Measurements from ENCODE around the gene STAT5A.

STAT5A gene

DNA sequence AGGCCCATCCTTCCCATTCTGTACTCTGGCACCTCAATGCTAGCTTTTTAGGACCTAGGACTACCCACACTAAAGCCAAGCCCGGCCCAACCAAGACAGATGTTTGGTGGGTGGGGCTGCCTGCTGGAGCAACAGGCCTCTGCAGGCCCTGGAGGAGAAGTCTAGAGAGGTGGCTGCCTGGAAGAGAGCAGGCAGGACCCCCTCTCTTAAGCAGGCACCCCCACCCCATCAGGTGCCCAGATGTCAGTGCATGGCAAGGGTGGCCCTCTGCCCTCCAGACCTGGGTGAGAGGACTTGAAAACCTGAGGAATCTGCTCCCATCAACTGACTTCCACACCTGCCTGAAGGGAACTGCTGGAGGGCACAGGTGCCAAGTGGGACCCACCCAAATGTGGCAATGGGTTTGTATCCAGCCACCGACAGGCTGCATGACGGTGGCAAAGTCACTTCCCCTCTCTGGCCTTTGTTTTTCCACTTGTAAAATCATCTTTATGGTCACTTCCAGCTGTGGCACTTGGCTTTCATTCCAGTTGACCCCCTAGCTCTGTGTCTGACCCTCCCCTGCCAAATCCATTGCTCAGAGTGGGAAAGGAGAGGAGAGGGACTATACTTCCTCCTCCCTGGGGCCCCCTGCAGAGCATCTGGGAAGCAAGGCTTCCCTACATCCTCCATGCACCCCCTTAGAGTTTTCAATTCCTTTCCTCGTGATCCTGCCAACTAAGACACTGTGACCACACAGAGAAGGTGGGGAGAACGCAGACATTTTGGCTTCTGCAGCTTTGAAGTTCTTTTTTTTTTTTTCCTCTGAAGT lies 1.7 kb upstream of the STAT5A start:
- peak overlapping the region; percentile 63 for H3K4me3 ChIP-seq (ENCODE audit: low read depth, low read length)
- DNase-seq (ENCODE audit: low read depth): no peak
- TF ChIP-seq CTCF (IDR thresholded peaks at IDR 0.05; ENCODE audit: low read depth, low read length, missing control alignments): no peak

GRCh38 chr17:42287305-42287976 lies 857 bp upstream of the STAT5A start:
- peak overlapping the region; percentile 63 for H3K4me3 ChIP-seq (ENCODE audit: low read depth, low read length)
- TF ChIP-seq CTCF (IDR thresholded peaks at IDR 0.05; ENCODE audit: low read depth, low read length, missing control alignments): no peak
- no peak for DNase-seq (ENCODE audit: low read depth)

DNA sequence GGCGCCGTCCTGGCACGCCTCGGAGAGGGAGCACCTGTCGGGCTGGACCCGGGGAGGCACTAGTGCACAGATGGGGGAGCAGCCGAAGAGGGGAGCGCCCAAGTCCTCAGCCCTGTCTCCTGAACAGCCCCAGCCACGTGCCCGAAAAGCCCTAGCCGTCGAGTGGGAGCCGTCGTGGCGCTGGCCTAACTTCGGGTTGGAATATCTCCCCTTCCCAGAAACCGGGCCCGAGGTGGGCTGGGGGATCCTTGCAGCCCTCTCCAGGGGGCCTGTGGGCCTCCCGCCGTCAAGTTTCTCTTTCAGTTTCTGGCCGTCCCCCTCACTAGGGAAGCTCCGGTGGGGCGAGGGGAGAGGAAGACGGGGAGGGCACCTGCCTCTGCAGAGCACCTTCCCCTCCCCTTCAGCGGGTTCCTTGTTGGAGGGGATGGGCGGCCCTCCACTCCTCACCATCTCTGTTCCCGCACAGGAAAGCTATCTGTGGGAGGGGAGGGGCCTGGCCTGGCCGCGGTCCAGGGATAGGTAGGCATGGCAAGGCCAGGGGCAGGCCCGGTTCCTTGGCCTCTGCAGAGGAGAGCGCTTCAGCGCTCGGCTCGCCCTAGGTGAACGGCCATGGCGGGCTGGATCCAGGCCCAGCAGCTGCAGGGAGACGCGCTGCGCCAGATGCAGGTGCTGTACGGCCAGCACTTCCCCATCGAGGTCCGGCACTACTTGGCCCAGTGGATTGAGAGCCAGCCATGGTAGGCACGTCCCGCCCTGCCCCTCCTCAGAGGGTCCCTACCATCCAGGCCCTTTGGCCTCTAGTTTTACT lies 709 bp downstream of the STAT5A start:
- no peak for DNase-seq (ENCODE audit: low read depth)
- no peak for TF ChIP-seq CTCF (IDR thresholded peaks at IDR 0.05; ENCODE audit: low read depth, low read length, missing control alignments)
- H3K4me3 ChIP-seq (ENCODE audit: low read depth, low read length): peak overlapping the region; percentile 63

DNA sequence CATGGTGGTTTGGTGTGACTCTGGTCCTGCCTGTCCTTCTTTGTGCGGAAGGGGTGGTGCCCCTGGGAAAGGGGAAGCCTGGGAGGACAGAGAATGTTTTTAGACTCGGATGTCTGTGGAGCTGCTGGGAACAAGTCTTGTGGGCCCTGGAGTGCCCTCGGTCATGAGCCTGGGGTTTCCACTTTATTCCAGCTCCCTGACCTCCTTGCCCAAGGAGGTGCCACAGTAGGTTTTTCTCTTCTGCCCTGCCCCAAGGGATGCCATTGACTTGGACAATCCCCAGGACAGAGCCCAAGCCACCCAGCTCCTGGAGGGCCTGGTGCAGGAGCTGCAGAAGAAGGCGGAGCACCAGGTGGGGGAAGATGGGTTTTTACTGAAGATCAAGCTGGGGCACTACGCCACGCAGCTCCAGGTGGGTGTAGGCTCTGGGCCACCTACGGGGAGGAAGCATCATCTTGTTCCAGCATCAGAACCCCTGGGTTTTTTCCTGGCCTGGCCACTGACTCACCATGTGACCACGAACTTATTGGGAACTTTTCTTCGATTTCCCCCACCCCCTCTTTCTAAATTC lies 1.4 kb downstream of the STAT5A start:
- DNase-seq (ENCODE audit: low read depth): no peak
- peak overlapping the region; percentile 63 for H3K4me3 ChIP-seq (ENCODE audit: low read depth, low read length)
- TF ChIP-seq CTCF (IDR thresholded peaks at IDR 0.05; ENCODE audit: low read depth, low read length, missing control alignments): no peak

DNA sequence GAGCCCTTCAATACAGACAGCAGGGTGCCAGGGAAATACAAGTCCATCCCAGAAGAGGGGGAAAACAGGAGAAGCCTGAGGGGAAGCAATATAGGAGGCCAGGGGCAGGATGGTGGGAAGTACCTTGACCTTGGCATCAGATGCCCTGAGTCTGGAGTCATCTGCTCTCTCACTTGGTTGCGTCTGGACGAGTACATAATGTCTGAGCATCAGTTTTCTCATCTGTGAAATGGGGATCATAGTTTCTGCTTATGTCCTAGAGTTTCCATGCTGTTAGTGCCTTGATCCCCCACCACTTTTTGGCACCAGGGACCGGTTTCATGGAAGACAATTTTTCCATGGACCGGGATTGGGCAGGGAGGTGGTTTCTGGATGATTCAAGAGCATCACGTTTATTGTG lies 2.3 kb downstream of the STAT5A start:
- no peak for TF ChIP-seq CTCF (IDR thresholded peaks at IDR 0.05; ENCODE audit: low read depth, low read length, missing control alignments)

DNA sequence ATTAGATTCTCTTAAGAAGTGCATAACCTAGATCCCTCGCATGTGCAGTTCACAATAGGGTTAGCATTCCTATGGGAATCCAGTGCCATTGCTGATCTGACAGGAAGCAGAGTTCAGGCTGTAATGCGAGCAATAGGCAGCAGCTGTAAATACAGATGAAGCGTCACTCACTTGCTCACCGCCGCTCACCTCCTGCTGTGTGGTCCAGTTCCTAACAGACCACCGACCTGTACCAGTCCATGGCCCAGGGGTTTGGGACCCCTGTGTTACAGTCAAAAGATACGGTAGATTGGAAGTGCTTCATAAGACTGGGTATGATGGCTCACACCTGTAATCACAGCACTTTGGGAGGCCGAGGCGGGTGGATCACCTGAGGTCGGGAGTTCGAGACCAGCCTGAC lies 2.8 kb downstream of the STAT5A start:
- TF ChIP-seq CTCF (IDR thresholded peaks at IDR 0.05; ENCODE audit: low read depth, low read length, missing control alignments): no peak
- DNase-seq (ENCODE audit: low read depth): no peak
- no peak overlapping the region for H3K4me3 ChIP-seq (ENCODE audit: low read depth, low read length)

More for the DNA sequence above, 2.3 kb downstream of the STAT5A start:
- peak overlapping the region; percentile 63; the same call in 1 of the 2 replicates for H3K4me3 ChIP-seq (ENCODE audit: low read depth, low read length)
- no peak for DNase-seq (ENCODE audit: low read depth)
